ENCODE data around the gene MORN1. TPM values are rescaled to one million over a fixed set of nuclear protein-coding genes. Genes with fewer than 3 reads are reported as not detected.

The MORN1 gene
- total RNA-seq, 1 donor from 2014 or later = 7.1 TPM

GRCh38 chr1:2353551-2354438 lies 37.6 kb downstream of the MORN1 start:
- DNase-seq (ENCODE audit: extremely low read depth, low read depth, low spot score) = no peak

GRCh38 chr1:2352897-2353550 lies 38.3 kb downstream of the MORN1 start:
- DNase-seq (ENCODE audit: extremely low read depth, low read depth, low spot score) = no peak

GRCh38 chr1:2352341-2352896 lies 38.9 kb downstream of the MORN1 start:
- no peak for DNase-seq (ENCODE audit: extremely low read depth, low read depth, low spot score)

DNA sequence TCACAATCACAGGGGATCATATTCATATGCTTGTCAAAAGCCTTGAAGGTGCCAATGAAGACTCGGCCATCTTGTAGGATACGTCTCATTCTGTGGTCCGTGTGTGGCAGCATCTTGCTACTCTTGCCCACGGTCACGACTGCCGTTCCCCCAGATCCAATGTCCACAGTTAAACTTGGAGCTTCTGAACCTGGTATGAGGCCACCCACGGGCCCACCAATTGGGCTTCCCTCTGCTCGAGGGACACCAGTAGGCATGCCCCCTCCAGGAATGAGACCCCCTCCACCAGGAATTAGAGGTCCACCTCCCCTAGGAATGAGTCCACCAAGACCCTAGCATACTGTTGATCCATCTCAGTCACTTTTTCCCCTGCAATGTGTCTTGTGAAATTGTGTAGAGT lies 39.6 kb downstream of the MORN1 start:
- DNase-seq (ENCODE audit: extremely low read depth, low read depth, low spot score) = no peak

GRCh38 chr1:2350911-2351655 lies 40.3 kb downstream of the MORN1 start:
- DNase-seq (ENCODE audit: extremely low read depth, low read depth, low spot score) = no peak

GRCh38 chr1:2350501-2350900 lies 40.9 kb downstream of the MORN1 start:
- no peak for DNase-seq (ENCODE audit: extremely low read depth, low read depth, low spot score)

GRCh38 chr1:2349806-2350205 lies 41.5 kb downstream of the MORN1 start:
- DNase-seq (ENCODE audit: extremely low read depth, low read depth, low spot score) = no peak

DNA sequence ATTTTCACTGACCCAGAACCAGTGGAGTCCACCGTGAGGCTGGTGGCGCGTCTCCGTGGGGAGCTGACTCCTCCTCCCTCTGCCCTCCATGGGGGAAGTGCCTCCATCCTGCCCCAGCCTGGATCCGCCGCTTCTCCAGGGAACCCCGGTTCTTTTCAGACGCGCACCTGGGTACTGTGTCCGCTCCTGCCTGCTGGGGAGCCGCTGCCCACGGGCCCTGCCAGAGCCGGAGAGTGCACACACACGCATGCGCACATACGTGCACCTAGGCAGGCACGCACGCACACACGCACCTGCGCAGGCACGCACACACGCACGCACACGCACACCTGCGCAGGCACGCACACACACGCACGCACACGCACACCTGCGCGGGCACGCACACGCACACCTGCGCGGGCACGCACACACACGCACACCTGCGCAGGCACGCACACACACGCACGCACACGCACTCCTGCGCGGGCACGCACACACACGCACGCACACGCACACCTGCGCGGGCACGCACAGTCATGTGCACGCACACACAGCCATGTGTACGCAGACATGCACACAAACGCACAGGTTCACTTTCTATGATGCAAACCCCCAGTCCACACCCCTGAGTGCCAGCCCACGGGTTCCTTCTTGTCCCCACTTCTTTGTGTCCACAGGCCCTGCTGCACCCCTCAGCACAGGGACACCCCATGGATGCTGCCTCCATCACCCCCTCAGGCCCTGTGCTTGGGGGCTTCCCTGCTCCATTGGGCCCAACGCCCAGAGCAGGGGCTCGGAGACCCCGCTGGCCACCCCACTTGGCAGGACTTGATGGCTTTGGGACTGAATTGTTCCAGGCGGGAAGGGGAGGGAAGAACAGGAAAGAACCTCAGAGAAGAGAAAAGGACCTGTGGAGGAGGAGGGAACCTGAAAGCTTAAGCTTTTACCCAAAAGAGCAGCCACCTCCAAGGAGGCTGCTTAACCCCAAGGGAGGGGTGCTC lies 42.7 kb downstream of the MORN1 start:
- DNase-seq (ENCODE audit: extremely low read depth, low read depth, low spot score) = no peak

GRCh38 chr1:2347896-2348295 lies 43.5 kb downstream of the MORN1 start:
- no peak for DNase-seq (ENCODE audit: extremely low read depth, low read depth, low spot score)

GRCh38 chr1:2347409-2347785 lies 44.0 kb downstream of the MORN1 start:
- no peak for DNase-seq (ENCODE audit: extremely low read depth, low read depth, low spot score)

GRCh38 chr1:2346691-2347408 lies 44.5 kb downstream of the MORN1 start:
- no peak for DNase-seq (ENCODE audit: extremely low read depth, low read depth, low spot score)

- DNase-seq (ENCODE audit: extremely low read depth, low read depth, low spot score) = no peak
Observed at GRCh38 chr1:2345297-2346075, 45.9 kb downstream of the MORN1 start.

GRCh38 chr1:2344744-2345296 lies 46.5 kb downstream of the MORN1 start:
- DNase-seq (ENCODE audit: extremely low read depth, low read depth, low spot score) = no peak

DNA sequence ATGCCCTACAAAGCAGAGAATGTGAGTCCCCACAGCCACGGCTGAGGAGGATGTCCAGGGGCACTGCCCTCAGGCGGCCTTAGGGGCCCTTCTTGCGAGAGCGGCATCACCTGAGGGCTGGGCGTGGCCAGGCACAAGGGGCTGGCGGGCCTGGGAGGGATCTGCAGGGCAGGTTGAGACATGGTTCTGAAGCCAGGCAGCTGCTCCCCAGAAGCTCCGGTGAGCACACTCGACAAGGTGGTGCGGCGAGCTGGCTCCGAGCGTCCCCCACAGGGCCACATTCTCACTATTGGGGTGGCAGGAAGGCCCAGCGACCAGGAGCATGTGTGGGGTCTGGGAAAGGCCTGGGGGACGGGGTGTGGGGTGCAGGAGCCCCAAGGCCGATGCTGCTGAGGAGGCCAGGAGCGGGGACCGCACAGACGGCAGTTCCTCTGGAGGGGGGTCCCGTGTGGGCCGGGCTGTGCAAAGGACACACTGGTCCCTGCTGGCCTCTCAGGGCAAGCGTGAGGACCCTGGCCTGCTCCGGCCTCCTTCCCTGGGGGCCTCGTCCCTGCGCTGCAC lies 47.2 kb downstream of the MORN1 start:
- no peak for DNase-seq (ENCODE audit: extremely low read depth, low read depth, low spot score)

DNA sequence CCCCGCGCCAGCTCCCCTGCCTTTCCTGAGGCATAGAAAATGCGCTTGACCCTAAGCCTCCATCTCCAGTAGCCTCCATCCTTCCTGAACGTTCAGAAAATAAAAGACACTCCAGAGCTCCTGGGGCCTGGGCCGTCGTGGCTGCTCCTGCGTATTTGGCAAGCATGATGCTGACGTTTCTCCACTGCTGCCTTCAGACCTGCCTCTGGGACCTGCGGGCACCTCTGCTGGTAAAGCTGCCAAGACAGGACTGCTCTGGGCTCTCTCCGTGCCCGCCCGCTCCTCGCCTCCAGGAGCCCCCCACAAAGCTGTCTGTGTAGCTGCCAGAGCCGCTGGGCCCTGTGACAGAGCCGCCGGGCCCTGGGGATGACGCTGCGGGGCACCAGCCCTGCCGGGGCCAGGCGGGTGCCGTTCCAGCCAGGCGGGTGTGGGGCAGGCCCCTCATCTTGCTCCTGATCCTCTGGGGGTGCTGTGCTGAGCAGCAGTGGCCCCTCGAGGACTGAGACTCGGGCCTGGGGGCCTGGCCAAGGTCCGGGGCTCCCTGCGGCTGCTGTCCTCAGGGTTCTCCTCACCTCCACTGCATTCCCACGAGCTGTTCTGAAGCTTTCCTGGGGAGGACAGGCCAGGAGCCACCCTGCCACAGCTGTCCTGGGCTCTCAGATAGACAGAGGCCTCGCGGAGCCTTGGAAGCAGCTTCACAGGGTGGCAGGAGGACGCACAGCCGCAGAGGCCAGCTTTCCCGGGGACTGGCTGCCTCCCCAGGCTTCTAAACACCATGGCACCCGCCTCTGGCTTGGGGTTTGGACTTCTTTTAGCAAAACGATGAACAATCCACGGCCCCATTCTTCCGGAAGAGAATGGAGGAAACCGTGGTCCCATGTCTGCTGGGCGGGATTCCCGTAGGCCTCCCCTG lies 48.1 kb downstream of the MORN1 start:
- no peak for DNase-seq (ENCODE audit: extremely low read depth, low read depth, low spot score)

- DNase-seq (ENCODE audit: extremely low read depth, low read depth, low spot score) = no peak
Observed at GRCh38 chr1:2342384-2343022, 48.9 kb downstream of the MORN1 start.

Data from glomerular endothelial cell (primary cell).